DND-41 (cell line): ENCODE data around the gene SLC13A2.

Experiments
- ATAC-seq: fragments of 200-7000 bp; cut with Tn5 transposase; 3 replicates; pipeline ENCODE4 v1.9.1; 2021; ENCODE audit warnings: low read depth; ENCODE audit not compliant: insufficient read depth
- DNase-seq: peaks from one replicate; pipeline ENCODE4 v3.0.0-alpha.2; 2020
- H2AFZ ChIP-seq: 2 replicates; pipeline ENCODE4 v1.6.0; 2012; ENCODE audit warnings: low read depth, low read length
- H3K27ac ChIP-seq: 2 replicates; pipeline ENCODE4 v1.5.1; 2012; ENCODE audit warnings: low read length, inconsistent platforms
- H3K27me3 ChIP-seq: fragments of 200-600 bp; sonication (generic); 2 replicates; pipeline ENCODE4 v1.6.0; 2012; ENCODE audit warnings: low read length, mild to moderate bottlenecking, inconsistent platforms; ENCODE audit not compliant: insufficient read depth, poor library complexity
- H3K36me3 ChIP-seq: 2 replicates; pipeline ENCODE4 v1.5.1; 2012; ENCODE audit warnings: low read length, inconsistent platforms; ENCODE audit not compliant: insufficient read depth
- H3K4me1 ChIP-seq: 2 replicates; pipeline ENCODE4 v1.5.1; 2012; ENCODE audit warnings: mild to moderate bottlenecking, low read length; ENCODE audit not compliant: insufficient read depth
- H3K4me2 ChIP-seq: 2 replicates; pipeline ENCODE4 v1.6.0; 2012; ENCODE audit warnings: mild to moderate bottlenecking, moderate library complexity, low read length, inconsistent platforms; ENCODE audit not compliant: insufficient read depth
- H3K4me3 ChIP-seq, 2 experiments: fragments of 200-600 bp in 1 of 2; shearing (Covaris generic) in 1 of 2; 2 replicates each; pipeline ENCODE4 v1.5.1; 2012 to 2016; ENCODE audit warnings: inconsistent platforms in 2 of 2, low read length in 2 of 2, mild to moderate bottlenecking in 2 of 2, low read depth in 1 of 2, moderate library complexity in 1 of 2
- H3K79me2 ChIP-seq: 2 replicates; pipeline ENCODE4 v1.6.0; 2012; ENCODE audit warnings: low read length, inconsistent platforms; ENCODE audit not compliant: insufficient read depth
- H3K9ac ChIP-seq: 2 replicates; pipeline ENCODE4 v1.6.0; 2012; ENCODE audit warnings: low read depth, mild to moderate bottlenecking, inconsistent platforms, low read length, moderate library complexity
- H3K9me3 ChIP-seq: 2 replicates; pipeline ENCODE4 v1.5.1; 2012; ENCODE audit warnings: low read length, moderate library complexity, mild to moderate bottlenecking, inconsistent platforms; ENCODE audit not compliant: insufficient read depth, severe bottlenecking
- H4K20me1 ChIP-seq: 2 replicates; pipeline ENCODE4 v1.6.0; 2012; ENCODE audit warnings: low read length; ENCODE audit not compliant: insufficient read depth
- EZH2 ChIP-seq: IDR thresholded peaks from 3 replicates; pipeline ENCODE4 v1.6.1; 2012; ENCODE audit warnings: borderline replicate concordance, low read depth, mild to moderate bottlenecking, moderate library complexity, low read length, inconsistent platforms; ENCODE audit not compliant: severe bottlenecking
- TF ChIP-seq, protein P1 (sequence below): IDR thresholded peaks from 2 replicates; pipeline ENCODE4 v1.5.1; 2012; ENCODE audit warnings: borderline replicate concordance, low read length, moderate library complexity, mild to moderate bottlenecking; ENCODE audit not compliant: poor library complexity, severe bottlenecking; ENCODE audit errors: extremely low read depth

Gene SLC13A2

GRCh38 chr17:28474111-28474531, 677 bp downstream of the SLC13A2 start:
- Histone ChIP-seq H3K4me3 (no peak overlapping the region), H3K36me3 (no peaks in the 10 kb centered on the region), H3K4me2 (no peak overlapping the region), H4K20me1 (no peaks in the 10 kb centered on the region), H3K9ac (no peak overlapping the region), H3K27ac (no peak overlapping the region), H3K4me1 (no peaks in the 10 kb centered on the region), H3K9me3 (no peaks in the 10 kb centered on the region), H3K27me3 (peaks cover 20% of the 10 kb centered on the region), H2AFZ (no peak overlapping the region), H3K79me2 (no peaks in the 10 kb centered on the region)
- DNase-seq = no peak
- no peak for ATAC-seq
- TF ChIP-seq, protein P1, sequence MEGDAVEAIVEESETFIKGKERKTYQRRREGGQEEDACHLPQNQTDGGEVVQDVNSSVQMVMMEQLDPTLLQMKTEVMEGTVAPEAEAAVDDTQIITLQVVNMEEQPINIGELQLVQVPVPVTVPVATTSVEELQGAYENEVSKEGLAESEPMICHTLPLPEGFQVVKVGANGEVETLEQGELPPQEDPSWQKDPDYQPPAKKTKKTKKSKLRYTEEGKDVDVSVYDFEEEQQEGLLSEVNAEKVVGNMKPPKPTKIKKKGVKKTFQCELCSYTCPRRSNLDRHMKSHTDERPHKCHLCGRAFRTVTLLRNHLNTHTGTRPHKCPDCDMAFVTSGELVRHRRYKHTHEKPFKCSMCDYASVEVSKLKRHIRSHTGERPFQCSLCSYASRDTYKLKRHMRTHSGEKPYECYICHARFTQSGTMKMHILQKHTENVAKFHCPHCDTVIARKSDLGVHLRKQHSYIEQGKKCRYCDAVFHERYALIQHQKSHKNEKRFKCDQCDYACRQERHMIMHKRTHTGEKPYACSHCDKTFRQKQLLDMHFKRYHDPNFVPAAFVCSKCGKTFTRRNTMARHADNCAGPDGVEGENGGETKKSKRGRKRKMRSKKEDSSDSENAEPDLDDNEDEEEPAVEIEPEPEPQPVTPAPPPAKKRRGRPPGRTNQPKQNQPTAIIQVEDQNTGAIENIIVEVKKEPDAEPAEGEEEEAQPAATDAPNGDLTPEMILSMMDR = no peak
- TF ChIP-seq EZH2 = no peak

GRCh38 chr17:28475151-28475900, 1.9 kb downstream of the SLC13A2 start:
- no peak overlapping the region for H3K27ac ChIP-seq

GRCh38 chr17:28476076-28476865, 2.8 kb downstream of the SLC13A2 start:
- no peak for ATAC-seq
- H2AFZ ChIP-seq = no peak overlapping the region
- TF ChIP-seq, protein P1 = no peak
- no peak for TF ChIP-seq EZH2

More at GRCh38 chr17:28475151-28475900, 1.9 kb downstream of the SLC13A2 start:
- H3K4me1 ChIP-seq = no peaks in the 10 kb centered on the region
- no peak for TF ChIP-seq EZH2
- TF ChIP-seq, protein P1 = no peak
- no peak overlapping the region for H2AFZ ChIP-seq
- no peak for DNase-seq
- no peak overlapping the region for H3K4me3 ChIP-seq
- no peaks in the 10 kb centered on the region for H3K36me3 ChIP-seq
- H4K20me1 ChIP-seq = no peaks in the 10 kb centered on the region
- H3K27me3 ChIP-seq = peaks cover 16% of the 10 kb centered on the region
- no peak overlapping the region for H3K4me2 ChIP-seq
- no peak for ATAC-seq
- no peaks in the 10 kb centered on the region for H3K9me3 ChIP-seq
- H3K79me2 ChIP-seq = no peaks in the 10 kb centered on the region
- no peak overlapping the region for H3K9ac ChIP-seq

More at GRCh38 chr17:28476076-28476865, 2.8 kb downstream of the SLC13A2 start:
- Histone ChIP-seq H3K36me3 (no peaks in the 10 kb centered on the region), H3K27me3 (peaks cover 11% of the 10 kb centered on the region), H4K20me1 (no peaks in the 10 kb centered on the region), H3K9ac (no peak overlapping the region), H3K4me1 (no peaks in the 10 kb centered on the region), H3K79me2 (no peaks in the 10 kb centered on the region), H3K4me2 (no peak overlapping the region), H3K9me3 (no peaks in the 10 kb centered on the region), H3K27ac (no peak overlapping the region), H3K4me3 (no peak overlapping the region)
- no peak for DNase-seq
